Liver (tissue), 9 donors: Measurements from ENCODE around the gene ALDH3A1. TPM values are rescaled to one million over a fixed set of nuclear protein-coding genes. Genes with fewer than 3 reads are reported as not detected.

ENCODE experiments used
- DNase-seq: peaks from one replicate; pipeline ENCODE4 v3.0.0-alpha.2; 2017; ENCODE audit warnings: low spot score
- H3K27ac ChIP-seq, 2 donors: one replicate each; pipeline ENCODE4 v1.7.0; 2013; ENCODE audit warnings: inconsistent platforms in 2 of 2, low read length in 2 of 2, control low read depth in 1 of 2, low read depth in 1 of 2, mild to moderate bottlenecking in 1 of 2
- H3K27me3 ChIP-seq, 4 donors: one replicate each; pipeline versions ENCODE4 v1.6.1 to v1.7.0; 2013; ENCODE audit warnings: low read length in 3 of 4, inconsistent platforms in 1 of 4, mild to moderate bottlenecking in 1 of 4, moderate library complexity in 1 of 4; ENCODE audit not compliant: control insufficient read depth in 4 of 4, insufficient read depth in 4 of 4
- H3K36me3 ChIP-seq, 4 donors: one replicate each; pipeline versions ENCODE4 v1.6.1 to v1.7.0; 2013; ENCODE audit warnings: low read length in 3 of 4, mild to moderate bottlenecking in 3 of 4, low read depth in 1 of 4, moderate library complexity in 1 of 4; ENCODE audit not compliant: control insufficient read depth in 4 of 4, insufficient read depth in 3 of 4
- H3K4me1 ChIP-seq, 4 donors: one replicate each; pipeline versions ENCODE4 v1.6.1 to v1.7.0; 2013; ENCODE audit warnings: low read length in 3 of 4, mild to moderate bottlenecking in 3 of 4, moderate library complexity in 1 of 4; ENCODE audit not compliant: control insufficient read depth in 4 of 4, insufficient read depth in 4 of 4
- H3K4me3 ChIP-seq, 3 donors: one replicate each; pipeline versions ENCODE4 v1.6.1 to v1.7.0; 2013; ENCODE audit warnings: low read length in 3 of 3, control low read depth in 1 of 3, low read depth in 1 of 3, mild to moderate bottlenecking in 1 of 3
- H3K9ac ChIP-seq, 2 donors: one replicate each; pipeline ENCODE4 v1.7.0; 2013; ENCODE audit warnings: low read length in 2 of 2, mild to moderate bottlenecking in 2 of 2, moderate library complexity in 2 of 2, control low read depth in 1 of 2, low read depth in 1 of 2
- H3K9me3 ChIP-seq, 4 donors: one replicate each; pipeline versions ENCODE4 v1.6.1 to v1.7.0; 2013; ENCODE audit warnings: low read length in 3 of 4; ENCODE audit not compliant: control insufficient read depth in 4 of 4
- EGR1 ChIP-seq, 2 donors: IDR thresholded peaks; 2 replicates each; pipeline ENCODE4 v1.6.1; 2016 to 2018; ENCODE audit warnings: antibody characterized with exemption in 2 of 2, low read depth in 2 of 2
- FOXA2 ChIP-seq: IDR thresholded peaks from 2 replicates; pipeline ENCODE4 v1.6.1; 2016; ENCODE audit warnings: antibody characterized with exemption
- GABPA ChIP-seq, 2 donors: IDR thresholded peaks in 1 of 2; conservative IDR thresholded peaks in 1 of 2; 2 replicates each; pipeline ENCODE4 v1.6.1; 2016; ENCODE audit warnings: antibody characterized with exemption in 2 of 2, mild to moderate bottlenecking in 1 of 2, moderate library complexity in 1 of 2
- HNF4G ChIP-seq: IDR thresholded peaks from 2 replicates; pipeline ENCODE4 v1.6.1; 2016; ENCODE audit warnings: antibody characterized with exemption
- JUND ChIP-seq, 2 donors: IDR thresholded peaks; 2 replicates each; pipeline ENCODE4 v1.6.1; 2016; ENCODE audit warnings: antibody characterized with exemption in 2 of 2
- NR2F2 ChIP-seq: IDR thresholded peaks from 2 replicates; pipeline ENCODE4 v1.6.1; 2016; ENCODE audit warnings: antibody characterized with exemption
- RXRA ChIP-seq, 2 donors: IDR thresholded peaks; 2 replicates each; pipeline ENCODE4 v1.6.1; 2017 to 2018; ENCODE audit warnings: antibody characterized with exemption in 2 of 2, mild to moderate bottlenecking in 1 of 2
- SP1 ChIP-seq: IDR thresholded peaks from 2 replicates; pipeline ENCODE4 v1.6.1; 2018; ENCODE audit warnings: antibody characterized with exemption, mild to moderate bottlenecking
- TAF1 ChIP-seq: conservative IDR thresholded peaks from 2 replicates; pipeline ENCODE4 v1.6.1; 2016; ENCODE audit warnings: antibody characterized with exemption, mild to moderate bottlenecking
- YY1 ChIP-seq: IDR thresholded peaks from 2 replicates; pipeline ENCODE4 v1.6.1; 2016; ENCODE audit warnings: antibody characterized with exemption, mild to moderate bottlenecking
- WGBS: extraction: QIAGEN DNeasy Blood & Tissue Kit; methylation state at CpG from one replicate; pipeline ENCODE4 v1.1.7; 2013; 5-methylcytosine and 5-hydroxymethylcytosine counted together
- polyA plus RNA-seq, 2 donors: library from polyadenylated mRNA; stranded (reverse) in 1 of 2; unstranded in 1 of 2; fragments of 200-250 nt in 1 of 2; fragments of >200 nt in 1 of 2; fragmentation: Nextera tagmentation in 1 of 2; extraction: Ambion mirVana in 1 of 2; gene quantifications; one replicate each; pipeline versions ENCODE4 v1.2.1 to v1.2.3, GENCODE V29; 2013 to 2015
- total RNA-seq, 2 donors: library from RNA; depleted of rRNA; stranded (reverse); fragments of >200 nt; gene quantifications; one replicate each; pipeline ENCODE4 v1.2.3, GENCODE V29; 2014
- TF ChIP-seq, protein P1 (sequence below): IDR thresholded peaks from 2 replicates; pipeline ENCODE4 v1.6.1; 2016; ENCODE audit warnings: antibody characterized with exemption
- TF ChIP-seq, protein P2 (sequence below): IDR thresholded peaks from 2 replicates; pipeline ENCODE4 v1.6.1; 2016; ENCODE audit warnings: antibody characterized with exemption
- TF ChIP-seq, protein P3 (sequence below): IDR thresholded peaks from 2 replicates; pipeline ENCODE4 v1.6.1; 2016; ENCODE audit warnings: antibody characterized with exemption, mild to moderate bottlenecking
- TF ChIP-seq, protein P4 (sequence below): fragments of 150-350 bp; IDR thresholded peaks from 2 replicates; pipeline ENCODE4 v1.5.1; 2017; ENCODE audit warnings: improper control_type of control experiment, low read depth, low read length; ENCODE audit not compliant: missing input control
- donor health status: healthy.
- donor health status: healthy.
- donor health status: healthy.
- donor health status: healthy.
- donor health status: healthy.

Gene ALDH3A1
- total and polyA plus RNA-seq, 4 donors = 0.09 to 3.2 (median 0.22) TPM

DNA sequence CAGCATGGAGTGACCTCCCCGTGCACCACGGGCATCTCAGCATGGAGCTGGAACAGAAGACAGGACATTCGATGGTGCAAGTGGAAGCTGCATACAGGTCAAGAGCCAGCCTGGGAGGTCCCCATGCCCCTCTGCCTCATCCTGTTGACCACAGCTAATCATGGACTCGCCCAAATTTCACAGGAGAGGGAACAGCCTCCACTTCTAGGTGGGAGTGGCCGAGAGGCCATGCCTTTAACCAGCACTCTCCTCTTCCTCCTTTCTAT, 28.0 kb downstream of the ALDH3A1 start:
- H3K9me3 ChIP-seq = no peaks in the 10 kb centered on the region
- no peaks in the 10 kb centered on the region for H3K36me3 ChIP-seq
- H3K27me3 ChIP-seq = no peaks in the 10 kb centered on the region
- H3K4me1 ChIP-seq = peaks cover 0 to 8% (median 4%) of the 10 kb centered on the region in 4 donors
- H3K27ac ChIP-seq = no peak overlapping the region
- TF ChIP-seq, protein P1, sequence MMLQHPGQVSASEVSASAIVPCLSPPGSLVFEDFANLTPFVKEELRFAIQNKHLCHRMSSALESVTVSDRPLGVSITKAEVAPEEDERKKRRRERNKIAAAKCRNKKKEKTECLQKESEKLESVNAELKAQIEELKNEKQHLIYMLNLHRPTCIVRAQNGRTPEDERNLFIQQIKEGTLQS = no peak
- no peak for TF ChIP-seq FOXA2
- no peak for TF ChIP-seq JUND (IDR thresholded peaks at IDR 0.05)
- no peak for TF ChIP-seq EGR1 (IDR thresholded peaks at IDR 0.05; ENCODE audit: low read depth in 2 of 2)
- TF ChIP-seq GABPA (IDR thresholded peaks at IDR 0.05 in 1 of 2, conservative IDR thresholded peaks at IDR 0.05 in 1 of 2) = no peak
- no peak for TF ChIP-seq SP1
- no peak for TF ChIP-seq RXRA (IDR thresholded peaks at IDR 0.05)
- TF ChIP-seq NR2F2 = no peak
- no peak for TF ChIP-seq HNF4G
- TF ChIP-seq TAF1 = no peak
- TF ChIP-seq, protein P2, sequence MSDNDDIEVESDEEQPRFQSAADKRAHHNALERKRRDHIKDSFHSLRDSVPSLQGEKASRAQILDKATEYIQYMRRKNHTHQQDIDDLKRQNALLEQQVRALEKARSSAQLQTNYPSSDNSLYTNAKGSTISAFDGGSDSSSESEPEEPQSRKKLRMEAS = no peak
- TF ChIP-seq, protein P3, sequence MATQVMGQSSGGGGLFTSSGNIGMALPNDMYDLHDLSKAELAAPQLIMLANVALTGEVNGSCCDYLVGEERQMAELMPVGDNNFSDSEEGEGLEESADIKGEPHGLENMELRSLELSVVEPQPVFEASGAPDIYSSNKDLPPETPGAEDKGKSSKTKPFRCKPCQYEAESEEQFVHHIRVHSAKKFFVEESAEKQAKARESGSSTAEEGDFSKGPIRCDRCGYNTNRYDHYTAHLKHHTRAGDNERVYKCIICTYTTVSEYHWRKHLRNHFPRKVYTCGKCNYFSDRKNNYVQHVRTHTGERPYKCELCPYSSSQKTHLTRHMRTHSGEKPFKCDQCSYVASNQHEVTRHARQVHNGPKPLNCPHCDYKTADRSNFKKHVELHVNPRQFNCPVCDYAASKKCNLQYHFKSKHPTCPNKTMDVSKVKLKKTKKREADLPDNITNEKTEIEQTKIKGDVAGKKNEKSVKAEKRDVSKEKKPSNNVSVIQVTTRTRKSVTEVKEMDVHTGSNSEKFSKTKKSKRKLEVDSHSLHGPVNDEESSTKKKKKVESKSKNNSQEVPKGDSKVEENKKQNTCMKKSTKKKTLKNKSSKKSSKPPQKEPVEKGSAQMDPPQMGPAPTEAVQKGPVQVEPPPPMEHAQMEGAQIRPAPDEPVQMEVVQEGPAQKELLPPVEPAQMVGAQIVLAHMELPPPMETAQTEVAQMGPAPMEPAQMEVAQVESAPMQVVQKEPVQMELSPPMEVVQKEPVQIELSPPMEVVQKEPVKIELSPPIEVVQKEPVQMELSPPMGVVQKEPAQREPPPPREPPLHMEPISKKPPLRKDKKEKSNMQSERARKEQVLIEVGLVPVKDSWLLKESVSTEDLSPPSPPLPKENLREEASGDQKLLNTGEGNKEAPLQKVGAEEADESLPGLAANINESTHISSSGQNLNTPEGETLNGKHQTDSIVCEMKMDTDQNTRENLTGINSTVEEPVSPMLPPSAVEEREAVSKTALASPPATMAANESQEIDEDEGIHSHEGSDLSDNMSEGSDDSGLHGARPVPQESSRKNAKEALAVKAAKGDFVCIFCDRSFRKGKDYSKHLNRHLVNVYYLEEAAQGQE = no peak
- TF ChIP-seq YY1 = no peak
- no peak for DNase-seq
- H3K4me3 ChIP-seq = no peak overlapping the region
- H3K9ac ChIP-seq = no peak overlapping the region
- 87% methylated on average over 5 of the region's 5 CpGs for WGBS

DNA sequence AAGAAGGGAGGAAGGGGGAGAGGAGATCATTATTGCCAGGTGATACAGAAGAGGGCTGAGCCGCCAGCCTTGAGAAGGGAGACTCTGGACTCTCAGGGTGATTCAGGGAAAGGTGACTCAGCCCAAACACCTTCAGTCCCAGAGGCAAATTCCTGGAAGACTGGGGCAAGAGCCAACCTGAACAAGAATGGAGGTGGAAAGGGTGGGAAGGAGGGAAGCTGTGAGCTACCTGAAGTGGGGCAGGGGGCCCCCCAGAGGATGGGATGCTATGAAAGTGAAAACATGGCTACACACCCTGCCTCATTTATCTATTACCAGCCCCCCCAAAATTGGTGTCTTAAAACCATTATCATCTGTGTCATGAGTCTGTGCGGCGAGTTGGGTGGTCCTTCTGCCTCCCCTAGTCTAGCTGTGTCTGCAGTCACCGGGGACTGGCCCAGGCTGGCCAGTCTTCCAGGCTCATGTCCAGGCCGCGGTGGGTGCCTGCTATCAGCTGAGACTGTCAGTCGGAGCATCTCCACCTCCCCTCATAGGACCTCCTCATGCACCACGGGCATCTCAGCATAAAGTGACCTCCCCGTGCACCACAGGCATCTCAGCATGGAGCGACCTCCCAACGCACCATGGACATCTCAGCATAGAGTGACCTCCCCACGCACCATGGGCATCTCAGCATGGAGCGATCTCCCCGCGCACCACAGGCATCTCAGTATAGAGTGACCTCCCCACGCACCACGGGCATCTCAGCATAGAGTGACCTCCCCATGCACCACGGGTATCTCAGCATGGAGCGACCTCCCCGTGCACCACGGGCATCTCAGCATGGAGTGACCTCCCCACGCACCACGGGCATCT, 28.5 kb downstream of the ALDH3A1 start:
- Histone ChIP-seq H3K9me3 (no peaks in the 10 kb centered on the region), H3K4me1 (peaks cover 0 to 8% (median 4%) of the 10 kb centered on the region in 4 donors), H3K27ac (no peak overlapping the region), H3K9ac (no peak overlapping the region), H3K36me3 (no peaks in the 10 kb centered on the region), H3K4me3 (no peak overlapping the region), H3K27me3 (no peaks in the 10 kb centered on the region)
- 95% methylated on average over 23 of the region's 23 CpGs for WGBS
- no peak for DNase-seq
- no peak for TF ChIP-seq GABPA (IDR thresholded peaks at IDR 0.05 in 1 of 2, conservative IDR thresholded peaks at IDR 0.05 in 1 of 2)
- no peak for TF ChIP-seq YY1
- TF ChIP-seq JUND (IDR thresholded peaks at IDR 0.05) = no peak
- TF ChIP-seq, protein P4, sequence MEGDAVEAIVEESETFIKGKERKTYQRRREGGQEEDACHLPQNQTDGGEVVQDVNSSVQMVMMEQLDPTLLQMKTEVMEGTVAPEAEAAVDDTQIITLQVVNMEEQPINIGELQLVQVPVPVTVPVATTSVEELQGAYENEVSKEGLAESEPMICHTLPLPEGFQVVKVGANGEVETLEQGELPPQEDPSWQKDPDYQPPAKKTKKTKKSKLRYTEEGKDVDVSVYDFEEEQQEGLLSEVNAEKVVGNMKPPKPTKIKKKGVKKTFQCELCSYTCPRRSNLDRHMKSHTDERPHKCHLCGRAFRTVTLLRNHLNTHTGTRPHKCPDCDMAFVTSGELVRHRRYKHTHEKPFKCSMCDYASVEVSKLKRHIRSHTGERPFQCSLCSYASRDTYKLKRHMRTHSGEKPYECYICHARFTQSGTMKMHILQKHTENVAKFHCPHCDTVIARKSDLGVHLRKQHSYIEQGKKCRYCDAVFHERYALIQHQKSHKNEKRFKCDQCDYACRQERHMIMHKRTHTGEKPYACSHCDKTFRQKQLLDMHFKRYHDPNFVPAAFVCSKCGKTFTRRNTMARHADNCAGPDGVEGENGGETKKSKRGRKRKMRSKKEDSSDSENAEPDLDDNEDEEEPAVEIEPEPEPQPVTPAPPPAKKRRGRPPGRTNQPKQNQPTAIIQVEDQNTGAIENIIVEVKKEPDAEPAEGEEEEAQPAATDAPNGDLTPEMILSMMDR = no peak
- TF ChIP-seq, protein P3 = no peak
